GM18868 (cell line): ENCODE measurements around the gene CCSER1.
"Not testable (repeated sequence)": the region's sequence is repeated elsewhere in the genome, so short reads cannot be mapped to it uniquely, and the experiment has no call there.

Experiments used
- ATAC-seq: cut with Tn5 transposase; IDR thresholded peaks from one replicate; pipeline ENCODE4 v1.9.1; 2021; ENCODE audit warnings: mild to moderate bottlenecking, moderate library complexity; ENCODE audit not compliant: unreplicated experiment

CCSER1 gene

DNA sequence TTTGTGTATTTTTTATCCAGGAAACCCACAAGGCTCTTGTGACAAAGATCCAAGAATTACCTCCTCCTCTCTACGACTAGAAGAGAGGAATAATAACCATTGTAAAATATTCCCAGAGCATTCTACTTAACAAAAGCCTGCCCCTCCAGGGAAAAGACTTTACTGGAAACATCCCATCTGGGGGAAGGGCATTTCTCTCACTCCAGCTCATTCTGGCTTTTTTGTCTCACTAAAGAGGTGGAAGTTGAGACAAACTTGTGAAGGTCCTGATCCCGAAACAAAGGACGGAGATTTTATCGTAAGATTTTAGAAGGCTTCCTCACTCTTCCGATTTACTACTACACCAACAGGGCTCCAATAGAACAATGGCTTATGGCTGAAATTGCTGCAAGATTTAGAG lies 1484.6 kb downstream of the CCSER1 start:
- no peak for ATAC-seq

GRCh38 chr4:91620952-91621351 lies 1493.8 kb downstream of the CCSER1 start:
- ATAC-seq, result no peak

DNA sequence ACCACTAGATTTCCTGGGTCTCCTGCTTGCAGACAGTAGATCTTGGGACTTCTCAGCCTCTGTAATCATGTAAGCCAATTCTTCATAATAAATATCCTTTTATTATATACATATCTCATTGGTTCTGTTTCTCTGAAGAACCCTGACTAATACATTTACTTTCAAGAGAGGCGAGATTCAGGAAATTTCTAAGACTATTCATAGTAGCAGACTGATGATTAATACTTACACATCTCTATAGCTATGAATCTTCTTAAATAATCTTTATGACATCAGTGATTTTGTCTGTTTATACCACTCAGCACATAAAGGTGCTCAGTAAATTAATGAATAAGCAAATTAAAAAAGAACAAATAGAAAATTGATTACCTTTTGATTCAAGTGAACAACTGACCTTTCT lies 1494.3 kb downstream of the CCSER1 start:
- ATAC-seq, result no peak

DNA sequence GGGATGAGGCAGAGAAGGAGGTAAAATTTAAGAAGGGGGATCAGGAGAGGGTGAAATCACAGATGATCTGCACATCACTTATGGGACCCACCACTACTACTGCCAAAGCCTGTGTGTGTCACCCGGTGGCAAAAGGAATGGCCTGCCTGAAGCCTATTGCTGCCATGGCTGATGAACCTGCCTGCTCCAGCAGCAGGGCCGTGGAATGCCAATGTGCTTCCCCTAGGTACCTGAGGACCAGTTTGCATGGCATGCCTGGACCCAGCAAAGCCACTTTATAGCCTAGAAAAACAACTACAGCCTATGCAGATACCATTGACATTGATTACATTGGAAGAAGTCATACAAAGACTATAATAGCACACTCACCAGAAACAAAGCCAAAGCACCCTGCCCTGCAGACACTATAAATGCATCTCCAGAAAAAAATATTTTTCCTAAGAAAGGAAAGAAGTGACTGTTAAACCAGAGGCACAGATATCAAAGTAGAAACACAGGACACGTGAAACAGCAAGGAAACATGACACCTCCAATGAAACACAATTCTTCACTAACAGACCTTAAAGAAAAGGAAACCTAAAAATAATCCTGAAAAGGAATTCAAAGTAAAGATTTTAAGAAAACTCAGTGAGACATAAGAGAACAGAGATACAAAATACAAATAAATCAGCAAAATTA lies 1495.9 kb downstream of the CCSER1 start:
- no peak for ATAC-seq

DNA sequence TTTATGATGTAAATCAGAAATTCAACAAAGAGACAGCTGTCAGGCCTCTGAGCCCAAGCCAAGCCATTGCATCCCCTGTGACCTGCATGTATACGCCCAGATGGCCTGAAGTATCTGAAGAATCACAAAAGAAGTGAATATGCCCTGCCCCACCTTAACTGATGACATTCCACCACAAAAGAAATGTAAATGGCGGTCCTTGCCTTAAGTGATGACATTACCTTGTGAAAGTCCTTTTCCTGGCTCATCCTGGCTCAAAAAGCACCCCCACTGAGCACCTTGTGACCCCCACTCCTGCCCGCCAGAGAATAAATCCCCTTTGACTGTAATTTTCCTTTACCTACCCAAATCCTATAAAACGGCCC lies 1496.4 kb downstream of the CCSER1 start:
- ATAC-seq, result not testable (repeated sequence)

- ATAC-seq, result no peak
Observed at GRCh38 chr4:91630054-91630453, 1502.9 kb downstream of the CCSER1 start.

DNA sequence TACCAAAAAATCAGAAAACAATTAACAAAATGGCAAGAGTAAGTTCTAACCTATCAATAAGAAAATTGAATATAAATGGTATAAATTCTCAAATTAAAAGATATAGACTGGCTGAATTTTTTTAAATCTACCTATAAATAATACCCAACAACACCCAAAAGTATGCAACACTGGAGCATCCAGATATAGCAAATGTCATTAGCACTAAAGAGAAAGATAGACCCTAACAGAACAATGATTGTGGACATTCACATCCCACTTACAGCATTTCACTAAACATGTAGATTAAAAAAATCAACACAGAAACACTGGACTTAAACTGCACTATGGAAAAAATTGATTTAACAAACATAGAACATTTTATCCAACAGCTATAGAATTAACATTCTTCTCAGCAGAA lies 1503.6 kb downstream of the CCSER1 start:
- no peak for ATAC-seq

GRCh38 chr4:91631335-91631734 lies 1504.1 kb downstream of the CCSER1 start:
- ATAC-seq, result no peak

- no peak for ATAC-seq
Observed at GRCh38 chr4:91636083-91636482, 1508.9 kb downstream of the CCSER1 start.
